PC-9 (cell line): ENCODE data around the gene DNTTIP2.

Source experiments
- EZH2 ChIP-seq: fragments of 200-600 bp; sonication (generic); IDR thresholded peaks from 2 replicates; pipeline ENCODE4 v1.8.0; 2017; ENCODE audit warnings: antibody characterized with exemption, low read depth
- TF ChIP-seq, protein P1 (sequence below): fragments of 200-600 bp; sonication (generic); conservative IDR thresholded peaks from 2 replicates; pipeline ENCODE4 v1.6.1; 2017; ENCODE audit warnings: mixed run types, antibody characterized with exemption, mild to moderate bottlenecking, moderate library complexity

DNA sequence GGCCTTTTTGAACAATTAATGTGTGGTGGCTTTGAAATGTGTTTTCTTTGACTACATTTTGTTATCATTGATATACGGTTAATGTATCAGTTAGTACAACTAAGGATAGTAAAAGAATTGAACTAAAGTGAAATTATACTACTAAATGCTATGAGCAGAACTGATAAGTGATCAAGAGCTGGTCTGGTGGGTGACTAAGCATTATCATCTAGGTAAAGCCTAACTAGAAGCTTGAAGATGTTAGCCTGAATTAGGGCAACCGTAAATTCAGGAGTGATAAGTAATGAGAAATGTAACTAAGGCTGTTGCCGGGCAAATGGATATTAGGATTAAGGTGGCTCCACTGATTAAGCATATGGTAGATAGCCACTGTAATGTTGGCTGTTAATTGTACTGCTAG, 46.2 kb upstream of the DNTTIP2 start:
- TF ChIP-seq, protein P1, sequence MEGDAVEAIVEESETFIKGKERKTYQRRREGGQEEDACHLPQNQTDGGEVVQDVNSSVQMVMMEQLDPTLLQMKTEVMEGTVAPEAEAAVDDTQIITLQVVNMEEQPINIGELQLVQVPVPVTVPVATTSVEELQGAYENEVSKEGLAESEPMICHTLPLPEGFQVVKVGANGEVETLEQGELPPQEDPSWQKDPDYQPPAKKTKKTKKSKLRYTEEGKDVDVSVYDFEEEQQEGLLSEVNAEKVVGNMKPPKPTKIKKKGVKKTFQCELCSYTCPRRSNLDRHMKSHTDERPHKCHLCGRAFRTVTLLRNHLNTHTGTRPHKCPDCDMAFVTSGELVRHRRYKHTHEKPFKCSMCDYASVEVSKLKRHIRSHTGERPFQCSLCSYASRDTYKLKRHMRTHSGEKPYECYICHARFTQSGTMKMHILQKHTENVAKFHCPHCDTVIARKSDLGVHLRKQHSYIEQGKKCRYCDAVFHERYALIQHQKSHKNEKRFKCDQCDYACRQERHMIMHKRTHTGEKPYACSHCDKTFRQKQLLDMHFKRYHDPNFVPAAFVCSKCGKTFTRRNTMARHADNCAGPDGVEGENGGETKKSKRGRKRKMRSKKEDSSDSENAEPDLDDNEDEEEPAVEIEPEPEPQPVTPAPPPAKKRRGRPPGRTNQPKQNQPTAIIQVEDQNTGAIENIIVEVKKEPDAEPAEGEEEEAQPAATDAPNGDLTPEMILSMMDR, result no peak
- TF ChIP-seq EZH2, result no peak
